ENCODE data around the gene ARID1B. TPM values are rescaled to one million over a fixed set of nuclear protein-coding genes. Genes with fewer than 3 reads are reported as not detected.
A peak's percentile ranks its signal among the peaks of the same experiment; 100 is the strongest.

ARID1B gene
- total RNA-seq, 4 donors from 2014 or later, result 87.1 to 194 (median 115) TPM

DNA sequence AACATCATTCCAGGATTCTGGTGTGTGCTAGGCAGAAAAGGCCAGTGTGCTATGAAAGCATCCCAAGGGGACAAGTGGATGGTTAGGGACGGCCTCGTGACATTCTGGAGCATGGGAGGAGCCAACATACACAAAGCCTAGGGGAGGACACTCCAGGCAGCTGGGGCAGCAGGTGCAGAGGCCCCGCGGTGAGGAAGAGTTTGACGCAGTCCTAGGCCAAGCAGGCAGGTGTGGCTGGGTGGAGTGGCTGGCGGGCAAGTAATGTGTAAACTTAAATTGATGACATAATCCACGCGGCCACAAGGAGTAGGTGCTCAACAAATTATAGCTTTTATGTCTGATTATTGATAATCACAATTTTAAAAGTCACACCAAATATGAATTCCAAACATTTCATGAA is 452.5 kb downstream of the ARID1B start:
- H3K4me1 ChIP-seq, result no peaks in the 10 kb centered on the region
- no peak overlapping the region for H3K4me3 ChIP-seq
- intact Hi-C loops (cut with DNase I; ENCODE audit: low total_unique reads) (no loop called here), in situ Hi-C loops (cut with MboI; ENCODE audit: low pct_ligation_motif_present in 1 of 4, low pct_unique_long_range_greater_than_20kb in 1 of 4, low sequenced_read_pairs in 3 of 4) (no loop called here)
- peaks cover 3% of the 10 kb centered on the region for H3K27me3 ChIP-seq
- WGBS, 2 donors (ENCODE audit: low coverage in 1 of 2), result 50 to 61% methylated on average over 8 of the region's 8 CpGs
- peak; percentile 66 for DNase-seq
- no peak overlapping the region for H3K27ac ChIP-seq
- H3K36me3 ChIP-seq, result no peaks in the 10 kb centered on the region
- no peaks in the 10 kb centered on the region for H3K9me3 ChIP-seq
- TF ChIP-seq, protein P1, sequence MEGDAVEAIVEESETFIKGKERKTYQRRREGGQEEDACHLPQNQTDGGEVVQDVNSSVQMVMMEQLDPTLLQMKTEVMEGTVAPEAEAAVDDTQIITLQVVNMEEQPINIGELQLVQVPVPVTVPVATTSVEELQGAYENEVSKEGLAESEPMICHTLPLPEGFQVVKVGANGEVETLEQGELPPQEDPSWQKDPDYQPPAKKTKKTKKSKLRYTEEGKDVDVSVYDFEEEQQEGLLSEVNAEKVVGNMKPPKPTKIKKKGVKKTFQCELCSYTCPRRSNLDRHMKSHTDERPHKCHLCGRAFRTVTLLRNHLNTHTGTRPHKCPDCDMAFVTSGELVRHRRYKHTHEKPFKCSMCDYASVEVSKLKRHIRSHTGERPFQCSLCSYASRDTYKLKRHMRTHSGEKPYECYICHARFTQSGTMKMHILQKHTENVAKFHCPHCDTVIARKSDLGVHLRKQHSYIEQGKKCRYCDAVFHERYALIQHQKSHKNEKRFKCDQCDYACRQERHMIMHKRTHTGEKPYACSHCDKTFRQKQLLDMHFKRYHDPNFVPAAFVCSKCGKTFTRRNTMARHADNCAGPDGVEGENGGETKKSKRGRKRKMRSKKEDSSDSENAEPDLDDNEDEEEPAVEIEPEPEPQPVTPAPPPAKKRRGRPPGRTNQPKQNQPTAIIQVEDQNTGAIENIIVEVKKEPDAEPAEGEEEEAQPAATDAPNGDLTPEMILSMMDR (IDR thresholded peaks at IDR 0.05), result no peak
- TF ChIP-seq EP300 (IDR thresholded peaks at IDR 0.05; ENCODE audit: low read depth) (no peak), POLR2AphosphoS5 (IDR thresholded peaks at IDR 0.05) (peak in 1 of 3 donors; percentile 12), POLR2A (IDR thresholded peaks at IDR 0.05) (no peak)

DNA sequence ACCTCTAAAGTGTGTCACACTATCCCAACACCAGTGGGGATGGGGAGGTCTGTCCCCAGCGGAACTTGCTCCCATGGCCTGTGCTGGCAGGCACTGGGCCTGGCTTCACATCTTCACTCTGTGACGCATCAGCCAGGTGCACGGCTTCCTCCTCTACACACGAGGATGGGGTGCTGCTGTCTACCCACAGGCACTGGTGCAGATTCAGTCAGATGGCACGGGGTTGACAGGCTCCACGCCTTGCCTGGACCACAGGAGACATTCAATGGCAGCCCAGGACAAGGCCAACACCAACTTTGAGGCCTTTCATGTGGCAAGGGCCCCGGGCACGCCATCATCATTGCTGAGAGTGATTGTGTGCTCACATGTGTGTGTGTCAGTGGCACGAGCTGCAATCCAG is 453.7 kb downstream of the ARID1B start:
- Histone ChIP-seq H3K9me3 (no peaks in the 10 kb centered on the region), H3K4me1 (peaks cover 0 to 12% (median 10%) of the 10 kb centered on the region in 4 donors), H3K27ac (no peak overlapping the region), H3K4me3 (no peak overlapping the region), H3K36me3 (no peaks in the 10 kb centered on the region), H3K27me3 (peaks cover 15% of the 10 kb centered on the region)
- WGBS, 2 donors (ENCODE audit: low coverage in 1 of 2), result 78% methylated on average over 9 of the region's 9 CpGs; no CpG with 5 or more reads in 1 of the 2 donors
- in situ Hi-C loops (cut with MboI; ENCODE audit: low pct_ligation_motif_present in 1 of 4, low pct_unique_long_range_greater_than_20kb in 1 of 4, low sequenced_read_pairs in 3 of 4) (no loop called here), intact Hi-C loops (cut with DNase I; ENCODE audit: low total_unique reads) (no loop called here)
- no peak for DNase-seq
- TF ChIP-seq, protein P1 (IDR thresholded peaks at IDR 0.05), result no peak
- no peak for TF ChIP-seq POLR2AphosphoS5 (IDR thresholded peaks at IDR 0.05)
- TF ChIP-seq POLR2A (IDR thresholded peaks at IDR 0.05), result no peak
- TF ChIP-seq EP300 (IDR thresholded peaks at IDR 0.05; ENCODE audit: low read depth), result no peak

DNA sequence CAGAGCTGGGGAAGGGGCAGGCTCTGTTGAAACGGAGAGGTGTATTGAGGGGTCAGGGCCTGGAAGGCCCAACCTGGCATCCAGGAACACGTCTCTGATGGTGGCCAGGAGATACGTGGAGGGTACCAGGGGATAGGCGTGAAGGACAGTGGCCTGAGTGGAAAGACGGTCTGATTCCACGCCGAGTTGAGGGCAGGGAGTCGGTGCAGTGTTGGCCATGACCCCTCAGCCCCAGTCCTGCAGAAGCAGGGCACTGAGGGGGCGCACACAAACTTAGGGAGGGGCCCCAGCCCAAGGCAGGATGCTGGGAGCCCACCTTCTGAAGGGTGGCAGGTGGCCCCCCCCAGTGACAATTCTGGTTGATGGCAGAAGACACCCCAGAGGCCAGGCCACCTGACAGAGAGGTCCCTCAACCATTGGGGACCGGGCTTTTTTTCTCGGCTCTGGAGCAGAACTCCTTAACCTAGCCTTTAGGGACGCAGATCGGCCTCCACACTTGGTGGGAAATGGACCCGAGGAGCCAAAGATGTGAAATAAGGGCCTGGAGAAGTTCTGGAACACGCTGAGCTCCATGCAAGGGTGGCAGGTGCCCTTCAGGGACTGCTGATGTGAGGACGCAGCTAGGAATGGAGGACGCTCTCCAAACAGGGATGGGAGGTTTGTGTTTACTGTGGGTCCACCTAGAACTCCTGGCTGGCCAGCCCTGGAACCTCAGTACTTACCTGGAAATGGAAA is 455.1 kb downstream of the ARID1B start:
- H3K4me3 ChIP-seq, result no peak overlapping the region
- peaks cover 24% of the 10 kb centered on the region for H3K27me3 ChIP-seq
- peaks cover 0 to 21% (median 19%) of the 10 kb centered on the region in 4 donors for H3K4me1 ChIP-seq
- no peaks in the 10 kb centered on the region for H3K36me3 ChIP-seq
- intact Hi-C loops (cut with DNase I; ENCODE audit: low total_unique reads) (no loop called here), in situ Hi-C loops (cut with MboI; ENCODE audit: low pct_ligation_motif_present in 1 of 4, low pct_unique_long_range_greater_than_20kb in 1 of 4, low sequenced_read_pairs in 3 of 4) (no loop called here)
- TF ChIP-seq EP300 (IDR thresholded peaks at IDR 0.05; ENCODE audit: low read depth) (no peak), POLR2A (IDR thresholded peaks at IDR 0.05) (no peak)
- no peaks in the 10 kb centered on the region for H3K9me3 ChIP-seq
- no peak for DNase-seq
- 94 to 100% methylated on average over 5 to 17 of the region's 17 CpGs for WGBS, 2 donors (ENCODE audit: low coverage in 1 of 2)
- no peak overlapping the region for H3K27ac ChIP-seq

DNA sequence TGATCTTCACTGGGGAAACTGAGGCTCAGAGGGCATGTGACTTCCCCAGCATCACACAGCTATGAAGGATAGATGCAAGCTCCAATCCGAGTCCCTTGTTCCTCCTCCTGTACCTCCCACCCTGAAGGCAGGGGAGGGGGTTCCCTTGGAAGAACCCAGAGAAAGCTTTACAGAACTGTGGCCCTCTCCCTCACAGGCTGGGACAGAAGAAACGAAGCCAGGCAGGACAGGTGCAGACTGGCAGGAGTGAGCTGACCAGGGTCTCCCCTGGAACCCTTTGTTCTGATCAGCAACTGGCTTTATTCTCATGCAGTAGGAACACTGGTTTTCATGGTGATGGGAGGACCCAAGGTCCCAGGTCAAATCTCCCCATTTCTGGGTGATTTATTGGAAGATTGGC is 456.0 kb downstream of the ARID1B start:
- 95% methylated on average over 2 of the region's 2 CpGs; no CpG with 5 or more reads in 1 of the 2 donors for WGBS, 2 donors (ENCODE audit: low coverage in 1 of 2)
- DNase-seq, result no peak
- H3K9me3 ChIP-seq, result no peaks in the 10 kb centered on the region

More for the DNA sequence above, 456.0 kb downstream of the ARID1B start:
- no peak overlapping the region for H3K27ac ChIP-seq
- peaks cover 24% of the 10 kb centered on the region for H3K27me3 ChIP-seq
- in situ Hi-C loops (cut with MboI; ENCODE audit: low pct_ligation_motif_present in 1 of 4, low pct_unique_long_range_greater_than_20kb in 1 of 4, low sequenced_read_pairs in 3 of 4), result no loop called here
- H3K4me1 ChIP-seq, result peaks cover 0 to 21% (median 19%) of the 10 kb centered on the region in 4 donors
- no peaks in the 10 kb centered on the region for H3K36me3 ChIP-seq
- intact Hi-C loops (cut with DNase I; ENCODE audit: low total_unique reads), result no loop called here
- H3K4me3 ChIP-seq, result no peak overlapping the region
- TF ChIP-seq POLR2AphosphoS5 (IDR thresholded peaks at IDR 0.05) (no peak), EP300 (IDR thresholded peaks at IDR 0.05; ENCODE audit: low read depth) (no peak), POLR2A (IDR thresholded peaks at IDR 0.05) (no peak)
- TF ChIP-seq, protein P1 (IDR thresholded peaks at IDR 0.05), result no peak

All from transverse colon (tissue), 4 donors.